Stimulated activated CD4-positive, alpha-beta T cell treated with anti-CD3 and anti-CD28 coated beads, Interleukin-1b, Interleukin-23, amount 100 ng/mL, for 4 hours (primary cell): Measurements from ENCODE around the gene SAMD1.

ENCODE experiments used
- DNase-seq, 2 donors: peaks; one replicate each; pipeline ENCODE4 v3.0.0-alpha.2; 2020; ENCODE audit warnings: low read depth in 2 of 2

The SAMD1 gene

DNA sequence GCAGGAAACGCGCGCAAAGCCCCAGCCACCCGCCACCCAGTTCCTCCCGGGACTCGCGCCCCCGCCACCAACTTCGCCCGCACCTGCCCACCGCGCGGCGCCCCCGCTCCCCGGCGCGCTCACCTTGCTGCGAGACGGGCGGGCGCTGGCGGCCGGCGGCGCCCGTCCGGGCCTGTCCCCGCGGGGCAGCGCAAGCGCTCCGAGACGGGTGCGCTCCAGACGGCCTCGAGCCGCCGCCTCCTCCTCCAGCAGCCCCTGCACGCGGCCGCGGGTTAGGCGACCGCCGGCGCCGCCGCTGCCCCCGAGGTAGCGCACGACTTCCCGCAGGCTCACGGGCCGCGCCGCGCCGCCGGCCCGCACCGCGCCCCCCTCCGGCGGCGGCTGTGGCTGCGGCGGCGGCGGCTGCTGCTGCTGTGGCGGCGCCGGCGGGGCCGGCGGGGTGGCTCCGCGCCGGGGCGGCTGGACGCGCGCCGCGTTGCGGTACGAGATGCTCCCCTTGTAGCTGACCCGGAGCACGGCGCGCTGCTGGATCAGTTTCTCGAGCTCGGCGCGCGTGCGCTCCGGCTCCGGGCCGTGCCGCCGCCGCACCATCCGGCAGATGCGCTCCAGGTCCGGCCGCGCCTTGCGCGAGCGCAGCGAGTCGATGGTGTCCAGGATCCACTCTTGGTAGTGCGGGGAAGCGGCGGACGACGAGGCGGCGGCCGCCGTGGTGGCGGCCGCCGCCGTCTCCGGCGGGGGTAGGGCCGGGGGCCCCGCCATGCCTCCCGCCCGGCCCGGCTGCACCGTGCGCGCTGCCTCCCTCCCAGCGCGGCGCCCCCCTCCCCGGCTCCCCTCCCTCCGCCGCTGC lies 666 bp downstream of the SAMD1 start:
- DNase-seq, result peak in 1 of 2 donors; percentile 24

GRCh38 chr19:14089412-14089661 lies 1.2 kb downstream of the SAMD1 start:
- DNase-seq, result peak in 1 of 2 donors; percentile 12

DNA sequence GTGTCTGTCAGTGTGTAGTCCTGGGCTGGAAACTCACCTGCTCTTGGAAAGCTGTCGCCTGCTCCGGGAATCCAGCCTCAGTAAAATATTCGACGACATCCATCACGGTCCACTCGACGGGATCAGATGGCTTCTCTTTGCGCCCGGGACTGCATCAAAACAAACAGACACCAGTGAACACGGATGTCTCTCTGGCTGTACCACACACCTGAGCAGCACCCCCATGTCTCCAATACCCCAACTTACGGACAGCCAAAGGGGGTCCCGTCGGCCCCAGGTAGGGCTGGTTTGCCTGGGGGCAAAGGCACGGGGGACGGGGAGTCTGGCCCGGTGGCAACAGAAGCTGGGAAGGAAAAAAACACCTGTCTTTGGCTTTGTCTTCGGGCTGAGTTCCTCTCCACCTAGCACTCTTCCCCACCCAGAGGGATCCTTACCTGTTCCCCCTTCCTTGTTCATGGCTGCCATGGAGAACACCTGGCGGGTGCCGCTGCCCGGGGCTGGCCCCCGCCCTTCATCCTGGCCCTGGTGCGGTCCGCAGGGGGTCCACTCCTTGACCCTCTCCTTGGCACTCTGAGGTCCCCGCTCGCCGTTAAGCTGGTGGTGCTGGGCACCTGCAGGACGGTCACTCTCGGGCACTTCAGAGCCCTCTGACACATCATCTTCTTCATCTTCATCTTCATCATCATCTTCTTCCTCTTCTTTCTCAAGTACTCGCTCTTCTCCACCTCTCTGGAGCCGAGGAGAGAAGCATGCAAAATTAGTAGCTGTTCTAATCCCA lies 1.7 kb downstream of the SAMD1 start:
- DNase-seq, result no peak

GRCh38 chr19:14086098-14086497 lies 4.5 kb downstream of the SAMD1 start:
- no peak for DNase-seq

DNA sequence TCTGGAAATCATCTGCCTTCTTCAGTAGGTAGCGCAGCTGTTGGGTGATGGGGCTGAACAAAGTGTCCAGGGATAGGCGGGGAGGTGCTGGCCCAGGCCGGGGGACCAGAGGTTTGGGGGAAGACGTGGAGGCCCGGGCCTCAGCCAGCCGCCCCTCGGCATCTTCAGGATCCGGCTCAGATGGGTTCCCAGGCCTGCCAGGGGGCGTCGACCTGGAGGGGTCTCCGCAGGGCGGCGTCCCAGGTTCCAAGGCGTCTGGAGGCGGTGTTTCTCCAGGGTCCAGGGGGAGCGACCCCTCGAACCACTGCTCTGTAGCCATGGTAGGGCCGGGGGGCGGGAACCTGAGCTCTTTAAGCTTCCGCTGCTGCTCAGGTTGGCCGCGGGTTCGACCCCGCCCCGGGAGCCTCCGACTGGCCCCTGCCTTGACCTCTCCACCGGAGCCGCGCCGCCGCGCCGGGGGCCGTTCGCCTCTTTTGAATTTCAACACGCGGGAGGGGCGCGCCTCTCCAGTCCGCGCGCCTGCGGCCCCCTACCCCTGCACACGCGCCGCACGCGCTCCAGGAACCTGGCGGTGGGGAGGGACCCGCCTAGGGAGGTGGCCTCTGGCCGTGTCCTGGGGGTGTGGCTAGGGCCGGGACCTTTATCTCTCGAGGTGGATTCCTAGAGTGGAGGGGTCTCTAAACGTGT lies 5.1 kb downstream of the SAMD1 start, which contains the start of gene C19orf67:
C19orf67 (minus strand) TSS at position 475 of the 687 bp plus-strand sequence; CDS start at position 319, 156 bp downstream.
- DNase-seq, result no peak

- DNase-seq, result no peak
These were observed 7.9 kb downstream of the SAMD1 start for GRCh38 chr19:14082675-14082960.

- no peak for DNase-seq
These were observed 8.5 kb downstream of the SAMD1 start for GRCh38 chr19:14081797-14082674.

- DNase-seq, result peak; percentile 97 to 99
These were observed 9.4 kb downstream of the SAMD1 start for GRCh38 chr19:14080887-14081796.

DNA sequence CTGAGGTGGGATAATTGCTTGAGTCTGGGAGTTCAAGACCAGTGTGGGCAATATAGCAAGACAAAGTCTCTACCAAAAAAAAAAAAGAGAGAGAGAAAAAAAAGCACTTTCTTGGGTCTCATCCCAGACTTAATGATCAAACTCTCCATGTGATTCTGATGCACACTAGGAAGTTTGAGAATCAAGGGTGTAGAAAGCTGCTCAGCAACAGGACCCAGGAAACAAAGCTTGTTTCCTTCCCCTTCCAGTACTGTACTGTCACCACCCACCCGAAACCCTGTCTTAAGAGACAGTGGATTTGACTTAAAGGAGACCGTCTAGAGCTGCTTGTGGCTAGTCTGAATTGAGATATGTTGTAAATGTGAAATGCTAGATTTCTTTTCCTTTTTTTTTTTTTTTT lies 12.1 kb downstream of the SAMD1 start:
- no peak for DNase-seq

GRCh38 chr19:14073925-14074838 lies 16.4 kb downstream of the SAMD1 start:
- DNase-seq, result no peak

DNA sequence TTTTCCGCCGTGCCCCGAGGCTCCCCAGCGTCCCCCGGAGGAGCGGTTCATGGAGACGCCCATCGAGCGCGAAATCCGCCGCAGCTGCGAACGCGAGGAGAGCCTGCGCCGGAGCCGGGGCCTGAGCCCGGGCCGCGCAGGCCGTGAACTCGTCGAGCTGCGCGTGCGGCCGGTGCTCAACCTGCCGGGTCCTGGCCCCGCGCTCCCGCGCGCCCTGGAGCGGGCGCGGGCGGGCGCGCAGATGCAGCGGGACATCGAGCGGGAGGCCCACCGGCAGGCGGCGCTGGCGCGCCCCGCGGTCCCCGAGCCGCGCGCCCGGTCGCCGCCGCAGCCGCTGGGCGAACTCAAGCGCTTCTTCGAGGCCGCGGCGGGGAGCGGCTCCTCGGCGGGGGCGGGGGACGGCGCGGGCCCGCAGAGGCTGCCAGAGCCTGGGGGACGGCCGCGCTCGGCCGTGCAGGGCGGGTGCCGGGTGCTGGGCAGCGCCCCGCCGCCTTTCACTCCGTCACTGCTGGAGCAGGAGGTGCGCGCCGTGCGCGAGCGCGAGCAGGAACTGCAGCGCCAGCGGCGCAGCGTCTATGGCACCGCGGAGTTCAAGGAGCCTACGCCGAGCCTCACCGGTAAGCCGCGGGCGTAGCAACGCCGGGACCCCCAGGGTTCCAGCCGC lies 17.2 kb downstream of the SAMD1 start:
- DNase-seq, result peak; percentile 65 to 75

GRCh38 chr19:14072535-14073260 lies 17.9 kb downstream of the SAMD1 start, which contains the start of gene MISP3:
Gene MISP3 (plus strand): TSS chr19:14072786. CDS start chr19:14073310, 524 bp downstream.
- no peak for DNase-seq

DNA sequence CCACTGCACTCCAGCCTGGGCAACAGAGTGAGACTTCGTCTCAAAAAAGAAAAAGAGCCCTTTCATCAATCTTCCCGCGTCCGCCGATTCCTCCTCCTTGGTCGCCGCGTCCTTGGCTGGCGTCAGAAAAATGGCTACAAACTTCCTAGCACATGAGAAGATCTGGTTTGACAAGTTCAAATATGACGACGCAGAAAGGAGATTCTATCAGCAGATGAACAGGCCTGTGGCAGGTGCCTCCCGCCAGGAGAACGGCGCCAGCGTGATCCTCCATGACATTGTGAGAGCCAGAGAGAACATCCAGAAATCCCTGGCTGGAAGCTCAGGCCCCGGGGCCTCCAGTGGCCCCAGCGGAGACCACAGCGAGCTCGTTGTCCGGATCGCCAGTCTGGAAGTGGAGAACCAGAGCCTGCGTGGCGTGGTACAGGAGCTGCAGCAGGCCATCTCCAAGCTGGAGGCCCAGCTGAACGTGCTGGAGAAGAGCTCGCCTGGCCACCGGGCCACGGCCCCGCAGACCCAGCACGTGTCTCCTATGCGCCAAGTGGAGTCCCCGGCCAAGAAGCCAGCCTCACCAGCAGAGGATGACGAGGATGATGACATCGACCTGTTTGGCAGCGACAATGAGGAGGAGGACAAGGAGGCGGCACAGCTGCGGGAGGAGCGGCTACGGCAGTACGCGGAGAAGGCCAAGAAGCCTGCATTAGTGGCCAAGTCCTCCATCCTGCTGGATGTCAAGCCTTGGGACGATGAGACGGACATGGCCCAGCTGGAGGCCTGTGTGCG lies 20.1 kb downstream of the SAMD1 start:
- DNase-seq, result no peak

GRCh38 chr19:14066134-14066533 lies 24.4 kb downstream of the SAMD1 start:
- no peak for DNase-seq

GRCh38 chr19:14063105-14063504 lies 27.4 kb downstream of the SAMD1 start:
- DNase-seq, result no peak

DNA sequence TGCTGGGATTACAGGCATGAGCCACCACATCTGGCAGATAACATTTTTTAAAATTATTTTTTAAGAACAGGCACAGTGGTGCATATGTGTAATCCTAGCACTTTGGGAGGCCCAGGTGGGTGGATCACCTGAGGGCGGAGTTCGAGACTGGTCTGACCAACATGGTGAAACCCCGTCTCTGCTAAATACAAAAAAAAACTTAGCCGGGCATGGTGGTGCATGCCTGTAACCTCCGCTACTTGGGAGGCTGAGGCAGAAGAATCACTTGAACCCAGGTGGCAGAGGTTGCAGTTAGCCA lies 28.0 kb downstream of the SAMD1 start:
- no peak for DNase-seq

- no peak for DNase-seq
These were observed 28.6 kb downstream of the SAMD1 start, which contains the start of gene PALM3 for GRCh38 chr19:14061751-14062557. Gene PALM3 (minus strand): TSS chr19:14062076. CDS start chr19:14061980, 96 bp downstream.
